ENCODE results near the gene AGAP4.
"Not testable (repeated sequence)": the region's sequence is repeated elsewhere in the genome, so short reads cannot be mapped to it uniquely, and the experiment has no call there.

Gene AGAP4

GRCh38 chr10:45847400-45847799 lies at the start of gene AGAP4:
Gene AGAP4, minus strand, starts transcription at chr10:45847500. Its CDS starts 153 bp downstream, at chr10:45847347.
- not testable (repeated sequence) for DNase-seq

- not testable (repeated sequence) for DNase-seq
Measured at GRCh38 chr10:45890721-45891120, 43.4 kb upstream of the AGAP4 start.

GRCh38 chr10:45889539-45890230 lies 42.4 kb upstream of the AGAP4 start:
- not testable (repeated sequence) for DNase-seq

GRCh38 chr10:45882880-45883279 lies 35.6 kb upstream of the AGAP4 start:
- not testable (repeated sequence) for DNase-seq

- DNase-seq = not testable (repeated sequence)
Measured at GRCh38 chr10:45865404-45865803, 18.1 kb upstream of the AGAP4 start.

- DNase-seq = not testable (repeated sequence)
Measured at GRCh38 chr10:45864264-45864663, 17.0 kb upstream of the AGAP4 start.

GRCh38 chr10:45863632-45864031 lies 16.3 kb upstream of the AGAP4 start:
- not testable (repeated sequence) for DNase-seq

GRCh38 chr10:45857931-45858330 lies 10.6 kb upstream of the AGAP4 start:
- DNase-seq = not testable (repeated sequence)

GRCh38 chr10:45848467-45848866 lies 1.2 kb upstream of the AGAP4 start:
- not testable (repeated sequence) for DNase-seq

GRCh38 chr10:45822918-45823317 lies 24.4 kb downstream of the AGAP4 start:
- not testable (repeated sequence) for DNase-seq

GRCh38 chr10:45820107-45820830 lies 27.0 kb downstream of the AGAP4 start:
- not testable (repeated sequence) for DNase-seq

- no peak for DNase-seq
Measured at GRCh38 chr10:45819552-45819951, 27.7 kb downstream of the AGAP4 start.

- DNase-seq = no peak
Measured at GRCh38 chr10:45817912-45818311, 29.4 kb downstream of the AGAP4 start.

GRCh38 chr10:45817130-45817859 lies 30.0 kb downstream of the AGAP4 start:
- DNase-seq = no peak

GRCh38 chr10:45814146-45814545 lies 33.2 kb downstream of the AGAP4 start:
- not testable (repeated sequence) for DNase-seq

- DNase-seq = not testable (repeated sequence)
Measured at GRCh38 chr10:45812959-45813358, 34.3 kb downstream of the AGAP4 start.

GRCh38 chr10:45811075-45811474 lies 36.2 kb downstream of the AGAP4 start:
- DNase-seq = no peak

GRCh38 chr10:45809837-45810236 lies 37.5 kb downstream of the AGAP4 start:
- DNase-seq = no peak

GRCh38 chr10:45804996-45805395 lies 42.3 kb downstream of the AGAP4 start:
- not testable (repeated sequence) for DNase-seq

- DNase-seq = not testable (repeated sequence)
Measured at GRCh38 chr10:45803060-45804010, 44.0 kb downstream of the AGAP4 start.

- not testable (repeated sequence) for DNase-seq
Measured at GRCh38 chr10:45794761-45795160, 52.5 kb downstream of the AGAP4 start.

Measured in activated CD4-positive, alpha-beta T cell treated with anti-CD3 and anti-CD28 coated beads, Interleukin-2, amount 50 U/mL, for 16 hours (primary cell).